HG02798 (cell line): ENCODE results near the gene NACA.
A peak's percentile ranks its signal among the peaks of the same experiment; 100 is the strongest.

Experiments
- ATAC-seq: cut with Tn5 transposase; IDR thresholded peaks from one replicate; pipeline ENCODE4 v1.9.1; 2021; ENCODE audit warnings: mild to moderate bottlenecking; ENCODE audit not compliant: unreplicated experiment, poor library complexity

NACA gene

GRCh38 chr12:56694161-56694560, 30.9 kb downstream of the NACA start:
- ATAC-seq, result no peak

DNA sequence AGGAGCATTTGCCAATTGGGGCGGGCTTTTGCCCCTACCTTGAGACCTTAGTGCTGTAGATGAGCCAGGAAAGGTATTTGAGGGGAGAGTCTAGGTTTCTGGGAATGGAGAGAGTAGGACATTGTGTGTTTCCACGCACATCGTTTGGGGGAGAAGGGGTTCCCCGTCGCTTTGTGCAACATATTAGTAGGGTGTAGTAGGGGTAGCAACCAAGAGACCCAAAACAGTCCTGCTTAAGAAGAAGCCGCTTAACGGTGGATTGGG, 36.3 kb downstream of the NACA start:
- ATAC-seq, result no peak

DNA sequence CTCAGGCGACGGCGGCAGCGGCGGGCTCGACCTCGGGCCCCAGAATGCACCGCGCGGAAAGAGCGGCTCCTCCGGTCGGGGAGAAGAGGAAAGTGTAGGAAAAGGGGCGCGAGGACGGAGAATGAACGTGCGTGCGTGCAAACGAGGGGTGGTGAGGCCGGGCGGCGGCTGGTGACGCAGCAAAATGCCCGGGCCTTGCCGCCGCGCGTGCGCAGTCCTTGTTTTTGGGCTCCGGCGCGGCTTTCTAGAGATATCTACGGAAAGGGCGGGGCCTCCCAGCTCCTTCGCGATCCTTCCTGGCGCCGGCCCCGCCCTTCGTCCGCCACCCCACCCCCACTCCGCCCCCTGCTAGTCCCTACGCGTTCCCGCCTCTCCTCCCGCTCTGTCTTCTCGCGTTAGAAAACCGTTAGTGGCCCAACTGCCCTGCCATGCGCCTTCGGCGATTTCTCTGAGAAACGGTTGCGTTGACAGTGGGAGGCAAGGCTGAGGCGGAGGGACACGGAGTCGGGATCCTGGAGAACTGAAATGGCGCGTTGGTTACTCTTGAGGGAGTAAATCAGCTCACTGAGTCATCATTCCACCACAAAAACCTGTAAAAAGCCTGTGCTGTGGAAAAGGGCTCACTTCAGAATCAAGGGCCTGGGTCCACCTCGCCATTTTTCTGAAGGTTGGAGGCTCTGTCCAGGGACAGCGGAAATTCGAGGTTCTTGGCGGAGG, 36.8 kb downstream of the NACA start, which contains the start of gene PTGES3:
TSS of gene PTGES3 (minus strand) at position 156 of the 717 bp plus-strand sequence. CDS start 285 bp downstream, outside the sequence.
- ATAC-seq, result peak; percentile 76

- ATAC-seq, result peak; percentile 8
These were observed 37.6 kb downstream of the NACA start for GRCh38 chr12:56687223-56688128.

DNA sequence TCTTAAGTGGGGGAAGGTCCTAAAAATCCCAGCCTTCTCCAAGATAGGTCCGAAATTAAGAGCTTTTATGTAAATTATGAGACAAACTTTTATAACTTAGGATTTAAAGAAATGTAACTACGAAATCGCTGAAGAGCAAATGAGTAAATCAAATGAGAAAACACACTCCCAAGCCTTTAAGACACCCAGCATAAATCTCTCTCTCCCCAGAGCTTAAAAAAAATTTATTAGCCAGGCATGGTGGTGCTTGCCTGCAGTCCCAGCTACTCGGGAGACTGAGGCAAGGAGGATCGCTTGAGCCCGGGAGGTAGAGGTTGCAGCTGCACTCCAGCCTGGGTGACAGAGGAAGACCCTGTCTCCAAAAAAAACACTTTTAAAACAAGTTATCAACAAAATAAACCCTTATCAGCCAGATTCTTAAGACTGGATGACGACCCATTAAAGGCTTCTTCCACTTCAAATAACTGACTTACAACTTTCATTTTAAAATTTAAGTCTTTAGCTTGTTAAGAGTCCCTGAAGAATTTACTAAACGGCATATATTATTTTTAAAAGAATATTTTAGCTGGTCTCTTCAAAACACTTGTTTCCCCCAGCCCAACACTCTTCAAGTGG, 40.2 kb downstream of the NACA start:
- ATAC-seq, result no peak

DNA sequence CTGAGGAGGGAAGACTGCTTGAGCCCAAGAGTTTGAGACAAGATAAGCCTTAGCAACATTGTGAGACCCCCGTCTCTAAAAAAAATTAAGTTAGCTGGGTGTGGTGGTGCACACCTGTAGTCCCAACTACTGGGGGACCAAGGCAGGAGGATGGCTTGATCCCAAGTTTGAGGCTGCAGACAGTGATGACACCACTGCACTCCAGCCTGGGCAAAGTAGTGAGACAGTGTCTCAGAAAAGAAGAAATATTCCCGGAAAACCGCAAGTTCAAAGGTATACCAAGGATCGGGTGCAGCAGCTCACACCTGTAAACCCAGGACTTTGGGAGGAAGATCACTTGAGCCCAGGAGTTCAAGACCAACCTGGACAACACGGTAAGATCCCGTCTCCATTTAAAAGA, 42.8 kb downstream of the NACA start:
- ATAC-seq, result no peak

DNA sequence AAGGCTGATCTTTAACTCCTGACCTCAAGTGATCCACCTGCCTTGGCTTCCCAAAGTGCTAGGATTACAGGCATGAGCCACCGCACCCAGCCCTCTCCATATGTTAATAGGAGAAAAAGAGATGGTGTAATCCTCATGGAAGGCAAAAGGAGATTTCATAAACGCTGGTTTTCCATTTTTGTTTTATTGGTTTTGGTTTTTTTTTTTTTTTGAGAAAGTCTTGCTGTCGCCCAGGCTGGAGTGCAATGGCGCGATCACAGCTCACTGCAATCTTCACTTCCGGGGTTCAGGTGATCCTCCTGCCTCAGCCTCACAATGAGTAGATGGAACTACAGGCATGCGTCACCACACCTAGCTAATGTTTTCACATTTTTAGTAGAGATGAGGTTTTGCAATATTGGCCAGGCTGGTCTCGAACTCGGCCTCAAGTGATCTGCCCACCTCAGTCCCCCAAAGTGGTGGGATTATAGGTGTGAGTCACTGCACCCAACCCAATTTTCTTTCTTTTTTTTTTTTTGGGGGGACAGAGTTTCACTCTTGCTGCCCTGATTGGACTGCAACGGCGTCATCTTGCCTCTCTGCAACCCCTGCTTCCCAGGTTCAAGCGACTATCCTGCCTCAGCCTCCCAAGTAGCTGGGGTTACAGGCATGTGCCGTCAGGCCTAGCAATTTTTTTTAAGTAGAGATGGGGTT, 45.1 kb downstream of the NACA start:
- no peak for ATAC-seq

DNA sequence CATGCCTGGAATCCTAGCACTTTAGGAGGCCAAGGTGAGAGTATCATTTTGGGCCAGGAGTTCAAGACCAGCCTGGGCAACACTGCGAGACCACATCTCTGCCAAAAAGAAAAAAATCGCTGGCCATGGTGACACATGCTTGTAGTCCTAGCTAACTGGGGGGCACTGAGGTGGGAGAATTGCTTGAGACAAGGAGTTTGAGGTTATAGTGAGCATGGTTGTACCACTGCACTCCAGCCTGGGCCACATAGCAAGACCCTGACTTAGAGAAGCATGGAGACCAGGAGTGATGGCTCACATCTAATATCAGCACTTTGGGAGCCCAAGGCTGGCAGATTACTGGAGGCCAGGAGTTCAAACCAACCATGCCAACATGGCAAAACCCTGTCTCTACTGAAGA, 46.2 kb downstream of the NACA start:
- no peak for ATAC-seq

GRCh38 chr12:56677680-56678079, 47.4 kb downstream of the NACA start:
- ATAC-seq, result peak; percentile 69

- no peak for ATAC-seq
These were observed 48.1 kb downstream of the NACA start for GRCh38 chr12:56676851-56677580.

DNA sequence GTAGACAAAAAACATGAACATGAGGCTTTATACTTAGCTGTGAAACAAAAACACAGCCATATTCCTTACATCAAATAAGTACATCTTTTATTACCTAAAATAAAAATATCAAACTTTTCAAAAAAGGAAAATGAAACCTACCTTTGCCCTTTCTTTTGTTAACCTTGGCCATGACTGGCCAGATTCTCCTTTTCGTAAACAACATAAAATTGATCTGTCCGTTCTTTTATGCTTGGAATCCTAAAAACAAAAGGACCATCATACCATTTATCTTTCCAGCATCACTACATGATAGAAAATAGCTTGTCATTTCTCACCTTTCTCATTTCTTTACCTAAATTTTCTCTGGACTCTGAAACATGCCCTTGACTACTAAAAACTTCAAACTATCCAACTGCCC, 53.5 kb downstream of the NACA start:
- no peak for ATAC-seq

GRCh38 chr12:56670836-56671235, 54.3 kb downstream of the NACA start:
- no peak for ATAC-seq

- no peak for ATAC-seq
These were observed 57.0 kb downstream of the NACA start for GRCh38 chr12:56668197-56668457.
